Thoracic aorta (tissue), 2 donors: ENCODE data around the gene TSPAN1. TPM values are rescaled to one million over a fixed set of nuclear protein-coding genes. Genes with fewer than 3 reads are reported as not detected.

Experiments used
- ATAC-seq: fragments of 150-250 bp; one replicate; pipeline ENCODE4 v1.8.0; 2017; ENCODE audit warnings: low read depth; ENCODE audit not compliant: insufficient number of reproducible peaks, low FRiP score
- DNase-seq: peaks from one replicate; pipeline ENCODE4 v3.0.0-alpha.2; 2020; ENCODE audit warnings: low spot score
- H3K27ac ChIP-seq, 2 donors: fragments of 200-600 bp; sonication (generic); 1 replicate in 1 of 2; 2 replicates in 1 of 2; pipeline ENCODE4 v1.5.1; 2016; ENCODE audit warnings: mild to moderate bottlenecking in 2 of 2, moderate library complexity in 2 of 2
- H3K27me3 ChIP-seq: fragments of 200-600 bp; sonication (generic); replicated peaks from 2 replicates; pipeline ENCODE4 v1.6.0; 2016; ENCODE audit warnings: mild to moderate bottlenecking; ENCODE audit not compliant: insufficient read depth
- H3K36me3 ChIP-seq: fragments of 200-600 bp; sonication (generic); one replicate; pipeline ENCODE4 v1.5.1; 2016
- H3K4me1 ChIP-seq, 2 donors: fragments of 200-600 bp; sonication (generic); 1 replicate in 1 of 2; 2 replicates in 1 of 2; pipeline versions ENCODE4 v1.5.1 to v1.6.0; 2016; ENCODE audit warnings: low read depth in 2 of 2, mild to moderate bottlenecking in 1 of 2; ENCODE audit not compliant: control insufficient read depth in 1 of 2
- H3K4me3 ChIP-seq: fragments of 200-600 bp; sonication (generic); 2 replicates; pipeline ENCODE4 v1.5.1; 2016; ENCODE audit warnings: mild to moderate bottlenecking
- H3K9me3 ChIP-seq: fragments of 200-600 bp; sonication (generic); 2 replicates; pipeline ENCODE4 v1.5.1; 2016
- total RNA-seq, 2 donors: library from RNA; depleted of rRNA; stranded (reverse); fragments of >200 nt; gene quantifications; one replicate each; pipeline versions ENCODE4 v1.1.0 to v1.2.3, GENCODE V29; 2016
- TF ChIP-seq, protein P1 (sequence below): fragments of 200-600 bp; sonication (generic); IDR thresholded peaks from one replicate; pipeline ENCODE4 v1.5.1; 2019; ENCODE audit warnings: antibody characterized with exemption

TSPAN1 gene
- total RNA-seq, 2 donors from 2014 or later, result 3.1 to 7.0 TPM

DNA sequence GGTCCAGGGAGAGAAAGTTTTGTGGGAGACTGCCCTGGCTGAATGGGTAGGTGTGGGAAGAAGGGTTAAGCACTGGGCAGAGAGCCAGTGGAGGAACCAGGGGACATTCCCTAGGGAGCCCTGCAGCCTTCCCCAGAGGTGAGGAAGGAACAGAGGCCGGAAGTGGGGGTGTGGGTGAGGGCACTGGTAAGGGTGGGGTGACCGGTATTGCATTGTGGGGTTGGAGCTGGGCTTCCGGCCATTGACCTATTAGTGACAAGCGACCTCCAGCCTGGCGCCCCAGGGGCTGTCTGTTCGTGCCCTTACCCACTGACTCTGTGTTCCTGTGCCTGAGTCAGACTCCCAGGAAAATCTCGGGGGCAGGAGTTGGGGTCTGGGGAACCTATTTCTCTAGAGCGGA lies 3.5 kb upstream of the TSPAN1 start:
- H3K27me3 ChIP-seq, result no peaks in the 10 kb centered on the region

DNA sequence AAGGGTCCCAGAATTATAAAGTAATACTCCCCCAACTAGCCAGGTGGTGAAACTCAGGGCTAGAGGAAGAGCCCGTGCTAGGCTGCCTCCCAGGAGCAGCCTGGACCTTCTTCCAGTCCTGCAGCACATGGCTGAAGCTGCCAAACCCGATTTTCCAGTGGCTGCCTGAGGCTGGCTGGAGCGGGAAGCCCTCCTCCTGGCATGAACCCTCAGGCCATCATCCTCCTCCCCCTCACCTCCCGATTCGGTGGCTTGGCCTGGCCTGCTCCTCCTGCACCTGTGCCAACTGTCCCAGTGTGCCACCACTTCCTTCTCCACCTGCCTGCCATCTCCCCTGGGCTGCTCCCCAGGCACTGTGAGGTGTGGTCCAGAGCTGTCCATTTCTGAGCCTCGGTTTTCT lies 3.0 kb upstream of the TSPAN1 start:
- Histone ChIP-seq H3K4me1 (peaks cover 14 to 35% of the 10 kb centered on the region in 2 donors), H3K36me3 (no peaks in the 10 kb centered on the region), H3K27me3 (no peaks in the 10 kb centered on the region), H3K9me3 (no peaks in the 10 kb centered on the region), H3K4me3 (no peak overlapping the region), H3K27ac (no peak overlapping the region)
- DNase-seq (no peak), ATAC-seq (no peak)
- TF ChIP-seq, protein P1, sequence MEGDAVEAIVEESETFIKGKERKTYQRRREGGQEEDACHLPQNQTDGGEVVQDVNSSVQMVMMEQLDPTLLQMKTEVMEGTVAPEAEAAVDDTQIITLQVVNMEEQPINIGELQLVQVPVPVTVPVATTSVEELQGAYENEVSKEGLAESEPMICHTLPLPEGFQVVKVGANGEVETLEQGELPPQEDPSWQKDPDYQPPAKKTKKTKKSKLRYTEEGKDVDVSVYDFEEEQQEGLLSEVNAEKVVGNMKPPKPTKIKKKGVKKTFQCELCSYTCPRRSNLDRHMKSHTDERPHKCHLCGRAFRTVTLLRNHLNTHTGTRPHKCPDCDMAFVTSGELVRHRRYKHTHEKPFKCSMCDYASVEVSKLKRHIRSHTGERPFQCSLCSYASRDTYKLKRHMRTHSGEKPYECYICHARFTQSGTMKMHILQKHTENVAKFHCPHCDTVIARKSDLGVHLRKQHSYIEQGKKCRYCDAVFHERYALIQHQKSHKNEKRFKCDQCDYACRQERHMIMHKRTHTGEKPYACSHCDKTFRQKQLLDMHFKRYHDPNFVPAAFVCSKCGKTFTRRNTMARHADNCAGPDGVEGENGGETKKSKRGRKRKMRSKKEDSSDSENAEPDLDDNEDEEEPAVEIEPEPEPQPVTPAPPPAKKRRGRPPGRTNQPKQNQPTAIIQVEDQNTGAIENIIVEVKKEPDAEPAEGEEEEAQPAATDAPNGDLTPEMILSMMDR, result no peak

More for the DNA sequence above, 3.5 kb upstream of the TSPAN1 start:
- ATAC-seq (no peak), DNase-seq (no peak)
- no peak overlapping the region for H3K27ac ChIP-seq
- peaks cover 14 to 40% of the 10 kb centered on the region in 2 donors for H3K4me1 ChIP-seq
- TF ChIP-seq, protein P1, result no peak
- H3K4me3 ChIP-seq, result no peak overlapping the region
- no peaks in the 10 kb centered on the region for H3K9me3 ChIP-seq
- H3K36me3 ChIP-seq, result no peaks in the 10 kb centered on the region

DNA sequence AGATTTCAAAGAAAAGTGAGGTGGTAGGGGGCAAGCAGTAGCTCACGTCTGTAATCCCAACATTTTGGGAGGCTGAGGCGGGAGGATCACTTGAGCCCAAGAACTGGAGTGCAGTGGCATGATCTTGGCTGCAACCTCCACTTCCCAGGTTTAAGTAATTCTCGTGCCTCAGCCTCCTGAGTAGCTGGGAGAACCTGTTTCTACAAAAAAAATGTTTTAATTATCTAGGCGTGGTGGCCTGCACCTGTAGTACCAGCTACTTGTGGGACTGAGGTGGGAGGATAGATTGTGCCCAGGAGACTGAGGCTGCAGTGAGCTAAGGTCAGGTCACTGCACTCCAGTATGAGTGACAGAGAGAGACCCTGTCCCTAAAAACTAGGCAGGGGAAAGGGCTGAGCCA lies 2.6 kb upstream of the TSPAN1 start:
- H3K27ac ChIP-seq, result no peak overlapping the region
- TF ChIP-seq, protein P1, result no peak
- H3K9me3 ChIP-seq, result no peaks in the 10 kb centered on the region
- H3K27me3 ChIP-seq, result no peaks in the 10 kb centered on the region
- DNase-seq (no peak), ATAC-seq (no peak)
- H3K4me3 ChIP-seq, result no peak overlapping the region
- peaks cover 14 to 30% of the 10 kb centered on the region in 2 donors for H3K4me1 ChIP-seq
- no peaks in the 10 kb centered on the region for H3K36me3 ChIP-seq

DNA sequence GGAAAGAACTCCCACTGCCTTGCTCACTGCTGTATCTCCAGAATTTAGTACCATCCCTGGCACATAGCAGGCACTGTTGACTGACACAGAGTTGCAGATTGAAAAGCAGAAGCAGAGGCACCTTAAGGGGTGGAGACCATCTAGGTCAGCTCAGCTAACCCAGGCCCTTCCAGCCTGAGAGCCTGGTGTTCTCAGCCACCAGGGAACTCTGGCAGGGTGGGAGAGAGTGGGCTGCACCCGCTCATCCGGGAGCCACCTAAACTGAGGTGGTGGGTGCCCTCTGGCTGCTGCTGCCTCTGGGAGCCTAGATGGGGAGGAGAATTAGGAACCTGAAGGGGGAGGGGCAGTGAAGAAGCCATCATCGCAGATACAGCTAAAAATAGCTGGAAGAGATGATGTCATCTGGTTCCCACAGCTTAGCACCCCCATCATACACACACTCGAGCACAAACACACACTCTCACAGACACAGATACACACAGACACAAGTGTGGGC lies 1.5 kb upstream of the TSPAN1 start:
- no peak for ATAC-seq
- TF ChIP-seq, protein P1, result no peak
- no peaks in the 10 kb centered on the region for H3K27me3 ChIP-seq
- H3K4me1 ChIP-seq, result peaks cover 14 to 25% of the 10 kb centered on the region in 2 donors
- H3K27ac ChIP-seq, result no peak overlapping the region
- H3K4me3 ChIP-seq, result no peak overlapping the region
- no peak for DNase-seq
- H3K9me3 ChIP-seq, result no peaks in the 10 kb centered on the region
- no peaks in the 10 kb centered on the region for H3K36me3 ChIP-seq

DNA sequence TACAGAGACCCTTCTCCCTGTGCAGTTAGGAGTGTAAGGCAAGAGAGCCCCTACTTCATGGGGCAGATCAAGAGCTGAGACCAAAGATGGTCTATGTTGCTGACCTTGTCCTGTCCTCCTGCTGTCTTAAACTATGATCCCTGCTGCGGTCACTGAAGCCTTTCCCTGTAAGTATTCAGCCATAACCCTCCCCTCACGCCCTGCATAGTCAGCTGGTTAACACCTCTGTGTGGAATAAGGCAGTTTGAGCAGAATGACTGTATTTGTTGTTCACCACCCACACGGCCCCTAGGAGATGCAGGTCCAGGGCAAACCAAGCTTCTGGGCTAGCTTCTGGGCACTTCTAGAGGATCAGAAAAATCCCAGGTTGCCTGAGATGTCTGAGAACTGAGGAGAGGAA lies 356 bp downstream of the TSPAN1 start:
- Histone ChIP-seq H3K36me3 (no peaks in the 10 kb centered on the region), H3K4me1 (peaks cover 14 to 30% of the 10 kb centered on the region in 2 donors), H3K9me3 (no peaks in the 10 kb centered on the region), H3K27me3 (no peaks in the 10 kb centered on the region), H3K4me3 (no peak overlapping the region), H3K27ac (peak overlapping the region; percentile 60 to 76)
- DNase-seq, result no peak
- TF ChIP-seq, protein P1, result no peak
- ATAC-seq, result no peak
